ENCODE data around the gene DOCK1.

The DOCK1 gene

GRCh38 chr10:127427926-127428325, 522.7 kb downstream of the DOCK1 start:
- no peak overlapping the region for H3K4me2 ChIP-seq (ENCODE audit: low read depth, low read length)
- H3K9me2 ChIP-seq (replicated peaks; ENCODE audit: insufficient read depth, low read length), result no peaks in the 10 kb centered on the region
- H3K36me3 ChIP-seq (replicated peaks; ENCODE audit: insufficient read depth, low read length), result no peaks in the 10 kb centered on the region
- no peak for DNase-seq
- no peak overlapping the region for H2AFZ ChIP-seq (ENCODE audit: low read length)
- TF ChIP-seq CTCF (IDR thresholded peaks at IDR 0.05; ENCODE audit: low read length) (no peak), EZH2 (optimal IDR thresholded peaks at IDR 0.05; ENCODE audit: low read depth, low read length) (no peak), EZH2phosphoT487 (IDR thresholded peaks at IDR 0.05; ENCODE audit: low read length) (no peak)
- no peaks in the 10 kb centered on the region for H3K4me1 ChIP-seq (ENCODE audit: low read length)
- no peak overlapping the region for H3K27ac ChIP-seq (ENCODE audit: low read length)
- H4K20me1 ChIP-seq (ENCODE audit: insufficient read depth, low read length), result no peaks in the 10 kb centered on the region
- no peaks in the 10 kb centered on the region for H3K9me3 ChIP-seq (replicated peaks; ENCODE audit: insufficient read depth, low read length)
- H3K4me3 ChIP-seq (ENCODE audit: low read length), result no peak overlapping the region
- H3K9ac ChIP-seq (ENCODE audit: low read length), result no peak overlapping the region
- H3F3A ChIP-seq (ENCODE audit: insufficient read depth, low read length), result no peaks in the 10 kb centered on the region
- no peaks in the 10 kb centered on the region for H3K27me3 ChIP-seq (replicated peaks; ENCODE audit: insufficient read depth, low read length)
- no peaks in the 10 kb centered on the region for H3K79me2 ChIP-seq (ENCODE audit: low read length)

GRCh38 chr10:127428385-127428980, 523.3 kb downstream of the DOCK1 start:
- Histone ChIP-seq H4K20me1 (ENCODE audit: insufficient read depth, low read length) (no peaks in the 10 kb centered on the region), H3K4me2 (ENCODE audit: low read depth, low read length) (no peak overlapping the region), H3K4me3 (ENCODE audit: low read length) (no peak overlapping the region), H3K79me2 (ENCODE audit: low read length) (no peaks in the 10 kb centered on the region), H3K9me2 (replicated peaks; ENCODE audit: insufficient read depth, low read length) (no peaks in the 10 kb centered on the region), H3F3A (ENCODE audit: insufficient read depth, low read length) (no peaks in the 10 kb centered on the region), H3K9me3 (replicated peaks; ENCODE audit: insufficient read depth, low read length) (no peaks in the 10 kb centered on the region), H3K9ac (ENCODE audit: low read length) (no peak overlapping the region), H3K27me3 (replicated peaks; ENCODE audit: insufficient read depth, low read length) (no peaks in the 10 kb centered on the region; the same call in 1 of the 2 replicates), H2AFZ (ENCODE audit: low read length) (no peak overlapping the region), H3K27ac (ENCODE audit: low read length) (no peak overlapping the region), H3K4me1 (ENCODE audit: low read length) (no peaks in the 10 kb centered on the region), H3K36me3 (replicated peaks; ENCODE audit: insufficient read depth, low read length) (no peaks in the 10 kb centered on the region)
- DNase-seq, result no peak
- TF ChIP-seq EZH2 (optimal IDR thresholded peaks at IDR 0.05; ENCODE audit: low read depth, low read length) (no peak), EZH2phosphoT487 (IDR thresholded peaks at IDR 0.05; ENCODE audit: low read length) (no peak), CTCF (IDR thresholded peaks at IDR 0.05; ENCODE audit: low read length) (no peak)

GRCh38 chr10:127429601-127430312, 524.5 kb downstream of the DOCK1 start:
- Histone ChIP-seq H3K79me2 (ENCODE audit: low read length) (no peaks in the 10 kb centered on the region), H3K9ac (ENCODE audit: low read length) (no peak overlapping the region), H3K36me3 (replicated peaks; ENCODE audit: insufficient read depth, low read length) (no peaks in the 10 kb centered on the region), H3K27ac (ENCODE audit: low read length) (no peak overlapping the region), H3K4me3 (ENCODE audit: low read length) (no peak overlapping the region), H3K4me2 (ENCODE audit: low read depth, low read length) (no peak overlapping the region), H2AFZ (ENCODE audit: low read length) (no peak overlapping the region), H3K9me3 (replicated peaks; ENCODE audit: insufficient read depth, low read length) (no peaks in the 10 kb centered on the region), H3K27me3 (replicated peaks; ENCODE audit: insufficient read depth, low read length) (no peaks in the 10 kb centered on the region; the same call in 1 of the 2 replicates), H3F3A (ENCODE audit: insufficient read depth, low read length) (no peaks in the 10 kb centered on the region), H3K9me2 (replicated peaks; ENCODE audit: insufficient read depth, low read length) (no peaks in the 10 kb centered on the region), H4K20me1 (ENCODE audit: insufficient read depth, low read length) (no peaks in the 10 kb centered on the region), H3K4me1 (ENCODE audit: low read length) (no peaks in the 10 kb centered on the region)
- TF ChIP-seq EZH2 (optimal IDR thresholded peaks at IDR 0.05; ENCODE audit: low read depth, low read length), result no peak
- DNase-seq, result no peak

DNA sequence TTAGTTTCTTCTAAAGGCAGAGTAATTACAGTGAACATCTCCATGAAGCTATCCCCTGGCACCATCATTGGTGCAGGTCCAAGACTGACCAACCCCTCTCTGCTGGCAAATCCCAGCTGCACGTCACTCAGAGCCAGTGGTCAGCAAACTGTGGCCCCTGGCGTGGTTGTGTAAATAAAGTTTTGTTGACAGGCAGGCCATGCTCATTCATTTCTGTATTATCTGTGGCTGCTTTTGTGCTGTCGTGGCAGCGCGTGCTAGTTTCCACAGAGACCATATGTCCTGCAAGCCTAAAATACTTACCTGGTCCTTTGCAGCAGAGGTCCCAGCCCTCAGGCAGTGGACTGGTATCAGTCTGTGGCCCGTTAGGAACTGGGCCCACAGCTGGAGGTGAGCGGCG, 526.3 kb downstream of the DOCK1 start:
- Histone ChIP-seq H3K9ac (ENCODE audit: low read length) (no peak overlapping the region), H3K27ac (ENCODE audit: low read length) (no peak overlapping the region), H3F3A (ENCODE audit: insufficient read depth, low read length) (no peaks in the 10 kb centered on the region), H2AFZ (ENCODE audit: low read length) (no peak overlapping the region), H3K9me3 (replicated peaks; ENCODE audit: insufficient read depth, low read length) (no peaks in the 10 kb centered on the region), H3K9me2 (replicated peaks; ENCODE audit: insufficient read depth, low read length) (no peaks in the 10 kb centered on the region), H4K20me1 (ENCODE audit: insufficient read depth, low read length) (no peaks in the 10 kb centered on the region), H3K36me3 (replicated peaks; ENCODE audit: insufficient read depth, low read length) (no peaks in the 10 kb centered on the region), H3K4me1 (ENCODE audit: low read length) (no peaks in the 10 kb centered on the region), H3K4me2 (ENCODE audit: low read depth, low read length) (no peak overlapping the region), H3K27me3 (replicated peaks; ENCODE audit: insufficient read depth, low read length) (peaks cover 3% of the 10 kb centered on the region; the same call in 1 of the 2 replicates), H3K79me2 (ENCODE audit: low read length) (no peaks in the 10 kb centered on the region), H3K4me3 (ENCODE audit: low read length) (no peak overlapping the region)
- DNase-seq, result no peak
- TF ChIP-seq EZH2phosphoT487 (IDR thresholded peaks at IDR 0.05; ENCODE audit: low read length) (no peak), EZH2 (optimal IDR thresholded peaks at IDR 0.05; ENCODE audit: low read depth, low read length) (no peak), CTCF (IDR thresholded peaks at IDR 0.05; ENCODE audit: low read length) (no peak)

Measured in MM.1S (cell line).